Measurements from ENCODE around the gene PMEPA1.

The PMEPA1 gene

DNA sequence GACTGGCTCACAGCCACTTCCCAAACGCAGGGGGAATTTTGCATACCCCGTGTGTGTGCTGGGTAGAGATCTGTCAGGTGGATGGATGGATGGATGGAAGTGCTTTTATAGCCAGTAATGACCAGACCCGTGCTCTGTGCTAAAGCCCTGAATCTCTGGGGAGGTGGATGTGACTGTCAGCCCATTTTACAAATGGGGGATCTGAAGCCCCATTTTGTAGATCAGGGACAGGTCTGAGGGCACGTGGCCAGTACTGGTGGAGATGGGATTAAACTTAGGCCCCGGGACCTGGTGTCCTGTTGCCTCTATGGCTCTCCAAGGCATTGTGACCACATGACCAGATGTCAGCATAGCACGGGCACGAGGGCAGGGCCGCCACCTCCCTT, 51.4 kb downstream of the PMEPA1 start:
- no peak overlapping the region for H3K27ac ChIP-seq (ENCODE audit: low read depth, low read length)
- H3K9ac ChIP-seq (ENCODE audit: low read depth in 1 of 2, low read length in 2 of 2), result no peak overlapping the region
- H3K9me3 ChIP-seq (ENCODE audit: control insufficient read depth in 1 of 2, low read length in 2 of 2), result no peaks in the 10 kb centered on the region
- no peaks in the 10 kb centered on the region for H3K36me3 ChIP-seq (ENCODE audit: control insufficient read depth in 1 of 2, insufficient read depth in 2 of 2, low read length in 2 of 2)
- no peak overlapping the region for H3K4me3 ChIP-seq (ENCODE audit: low read depth in 1 of 2, low read length in 2 of 2)
- H3K4me1 ChIP-seq (ENCODE audit: control insufficient read depth in 1 of 2, insufficient read depth in 2 of 2, low read length in 2 of 2), result peaks cover 14 to 17% of the 10 kb centered on the region in 2 donors
- H3K27me3 ChIP-seq (ENCODE audit: control insufficient read depth in 1 of 2, insufficient read depth in 2 of 2, low read length in 2 of 2), result no peaks in the 10 kb centered on the region

GRCh38 chr20:57657535-57658446, 52.0 kb downstream of the PMEPA1 start:
- Histone ChIP-seq H3K9ac (ENCODE audit: low read depth in 1 of 2, low read length in 2 of 2) (no peak overlapping the region), H3K27ac (ENCODE audit: low read depth, low read length) (peak overlapping the region; percentile 21), H3K4me1 (ENCODE audit: control insufficient read depth in 1 of 2, insufficient read depth in 2 of 2, low read length in 2 of 2) (peaks cover 14 to 17% of the 10 kb centered on the region in 2 donors), H3K4me3 (ENCODE audit: low read depth in 1 of 2, low read length in 2 of 2) (peak overlapping the region in 1 of 2 donors; percentile 9), H3K9me3 (ENCODE audit: control insufficient read depth in 1 of 2, low read length in 2 of 2) (no peaks in the 10 kb centered on the region), H3K36me3 (ENCODE audit: control insufficient read depth in 1 of 2, insufficient read depth in 2 of 2, low read length in 2 of 2) (no peaks in the 10 kb centered on the region), H3K27me3 (ENCODE audit: control insufficient read depth in 1 of 2, insufficient read depth in 2 of 2, low read length in 2 of 2) (no peaks in the 10 kb centered on the region)

DNA sequence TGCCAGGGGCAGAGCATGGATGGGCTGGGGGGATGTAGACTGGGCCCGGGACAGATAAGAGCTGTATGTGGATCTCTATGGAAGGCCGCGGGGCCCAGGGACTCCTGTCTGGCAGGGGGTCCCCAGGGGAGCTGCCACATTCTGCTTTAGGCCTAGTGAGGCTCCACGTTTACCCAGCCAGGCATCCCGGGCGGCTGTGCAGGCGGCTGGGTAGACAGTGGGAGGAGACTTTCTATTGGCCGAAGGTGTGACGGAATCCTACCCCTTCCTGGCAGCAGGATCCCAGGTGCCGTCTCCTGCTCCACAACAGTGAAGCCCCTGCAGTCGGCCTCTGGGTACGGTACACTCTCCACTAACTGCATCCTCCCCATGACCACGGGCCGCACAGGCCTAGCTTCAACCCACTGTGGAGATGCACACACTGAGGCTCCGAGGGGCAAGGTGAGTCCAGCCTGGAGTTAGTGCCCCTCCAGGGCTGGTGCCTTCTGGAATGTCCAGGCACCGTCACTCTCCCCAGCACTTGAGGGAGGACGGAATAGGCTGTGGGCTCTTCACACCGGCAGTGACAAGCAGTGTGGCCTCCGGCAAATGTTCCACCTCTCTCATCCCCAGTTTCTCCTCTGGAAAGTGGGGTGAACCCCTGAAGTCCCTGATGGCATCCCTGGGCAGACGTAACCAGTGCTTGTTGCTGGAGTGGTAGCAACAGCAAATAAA, 52.8 kb downstream of the PMEPA1 start:
- H3K9ac ChIP-seq (ENCODE audit: low read depth in 1 of 2, low read length in 2 of 2), result no peak overlapping the region
- no peaks in the 10 kb centered on the region for H3K36me3 ChIP-seq (ENCODE audit: control insufficient read depth in 1 of 2, insufficient read depth in 2 of 2, low read length in 2 of 2)
- no peak overlapping the region for H3K4me3 ChIP-seq (ENCODE audit: low read depth in 1 of 2, low read length in 2 of 2)
- H3K27me3 ChIP-seq (ENCODE audit: control insufficient read depth in 1 of 2, insufficient read depth in 2 of 2, low read length in 2 of 2), result no peaks in the 10 kb centered on the region
- peak overlapping the region; percentile 21 for H3K27ac ChIP-seq (ENCODE audit: low read depth, low read length)
- H3K4me1 ChIP-seq (ENCODE audit: control insufficient read depth in 1 of 2, insufficient read depth in 2 of 2, low read length in 2 of 2), result peaks cover 14 to 17% of the 10 kb centered on the region in 2 donors
- H3K9me3 ChIP-seq (ENCODE audit: control insufficient read depth in 1 of 2, low read length in 2 of 2), result no peaks in the 10 kb centered on the region

DNA sequence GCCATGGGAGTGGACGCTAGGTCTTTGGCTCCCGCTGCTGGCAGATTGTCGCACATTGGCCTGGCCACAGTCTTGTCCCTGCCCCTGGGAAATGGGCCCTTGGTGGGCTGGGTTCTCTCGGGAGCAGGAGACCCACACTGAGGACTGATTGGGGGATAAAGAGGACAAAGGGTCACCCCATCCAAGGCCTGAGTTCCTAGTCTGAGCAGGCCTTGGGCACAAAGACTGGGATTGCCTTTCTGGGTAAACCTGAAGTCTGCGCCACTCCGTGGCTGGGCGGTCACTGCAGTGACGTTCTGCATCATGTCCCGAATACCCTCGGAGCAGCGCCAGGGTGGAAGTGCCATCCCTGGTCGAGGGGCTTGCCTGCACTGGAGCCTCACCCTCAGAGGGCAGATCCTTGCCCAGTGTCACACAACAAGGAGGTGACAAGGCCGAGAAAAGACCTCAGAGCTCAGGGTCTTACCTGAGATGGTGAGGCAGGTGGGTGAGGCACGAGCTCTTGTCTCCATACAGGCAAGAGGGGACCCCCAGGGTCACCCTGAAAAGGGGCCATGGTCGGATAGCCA, 53.5 kb downstream of the PMEPA1 start:
- Histone ChIP-seq H3K27me3 (ENCODE audit: control insufficient read depth in 1 of 2, insufficient read depth in 2 of 2, low read length in 2 of 2) (no peaks in the 10 kb centered on the region), H3K27ac (ENCODE audit: low read depth, low read length) (no peak overlapping the region), H3K9ac (ENCODE audit: low read depth in 1 of 2, low read length in 2 of 2) (no peak overlapping the region), H3K4me3 (ENCODE audit: low read depth in 1 of 2, low read length in 2 of 2) (no peak overlapping the region), H3K9me3 (ENCODE audit: control insufficient read depth in 1 of 2, low read length in 2 of 2) (no peaks in the 10 kb centered on the region), H3K4me1 (ENCODE audit: control insufficient read depth in 1 of 2, insufficient read depth in 2 of 2, low read length in 2 of 2) (peaks cover 14 to 17% of the 10 kb centered on the region in 2 donors), H3K36me3 (ENCODE audit: control insufficient read depth in 1 of 2, insufficient read depth in 2 of 2, low read length in 2 of 2) (no peaks in the 10 kb centered on the region)

DNA sequence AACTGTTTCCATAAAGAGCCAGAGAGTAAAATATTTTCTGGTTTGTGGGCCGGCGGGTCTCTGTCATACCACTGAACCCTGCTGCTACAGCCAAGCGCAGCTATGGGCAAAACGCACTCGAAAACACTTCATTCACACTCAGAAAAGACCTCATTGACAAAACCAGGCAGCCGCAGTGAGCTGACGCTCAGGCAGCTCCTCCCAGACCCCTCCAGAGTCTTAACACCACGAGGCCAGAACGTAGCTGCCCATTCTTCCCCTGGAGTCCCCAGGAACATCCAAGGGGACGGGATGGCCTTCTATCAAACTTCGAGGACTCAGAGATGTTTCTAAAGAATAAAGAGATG, 54.0 kb downstream of the PMEPA1 start:
- Histone ChIP-seq H3K4me3 (ENCODE audit: low read depth in 1 of 2, low read length in 2 of 2) (no peak overlapping the region), H3K36me3 (ENCODE audit: control insufficient read depth in 1 of 2, insufficient read depth in 2 of 2, low read length in 2 of 2) (no peaks in the 10 kb centered on the region), H3K9ac (ENCODE audit: low read depth in 1 of 2, low read length in 2 of 2) (no peak overlapping the region), H3K27me3 (ENCODE audit: control insufficient read depth in 1 of 2, insufficient read depth in 2 of 2, low read length in 2 of 2) (no peaks in the 10 kb centered on the region), H3K27ac (ENCODE audit: low read depth, low read length) (no peak overlapping the region), H3K4me1 (ENCODE audit: control insufficient read depth in 1 of 2, insufficient read depth in 2 of 2, low read length in 2 of 2) (peaks cover 14 to 17% of the 10 kb centered on the region in 2 donors), H3K9me3 (ENCODE audit: control insufficient read depth in 1 of 2, low read length in 2 of 2) (no peaks in the 10 kb centered on the region)

- H3K4me1 ChIP-seq (ENCODE audit: control insufficient read depth in 1 of 2, insufficient read depth in 2 of 2, low read length in 2 of 2), result peaks cover 14 to 17% of the 10 kb centered on the region in 2 donors
- no peak overlapping the region for H3K4me3 ChIP-seq (ENCODE audit: low read depth in 1 of 2, low read length in 2 of 2)
- no peak overlapping the region for H3K27ac ChIP-seq (ENCODE audit: low read depth, low read length)
- H3K27me3 ChIP-seq (ENCODE audit: control insufficient read depth in 1 of 2, insufficient read depth in 2 of 2, low read length in 2 of 2), result no peaks in the 10 kb centered on the region
- no peak overlapping the region for H3K9ac ChIP-seq (ENCODE audit: low read depth in 1 of 2, low read length in 2 of 2)
- no peaks in the 10 kb centered on the region for H3K9me3 ChIP-seq (ENCODE audit: control insufficient read depth in 1 of 2, low read length in 2 of 2)
- no peaks in the 10 kb centered on the region for H3K36me3 ChIP-seq (ENCODE audit: control insufficient read depth in 1 of 2, insufficient read depth in 2 of 2, low read length in 2 of 2)
Measured at GRCh38 chr20:57654998-57655808, 54.6 kb downstream of the PMEPA1 start.

- Histone ChIP-seq H3K4me3 (ENCODE audit: low read depth in 1 of 2, low read length in 2 of 2) (no peak overlapping the region), H3K36me3 (ENCODE audit: control insufficient read depth in 1 of 2, insufficient read depth in 2 of 2, low read length in 2 of 2) (no peaks in the 10 kb centered on the region), H3K9ac (ENCODE audit: low read depth in 1 of 2, low read length in 2 of 2) (no peak overlapping the region), H3K27ac (ENCODE audit: low read depth, low read length) (no peak overlapping the region), H3K4me1 (ENCODE audit: control insufficient read depth in 1 of 2, insufficient read depth in 2 of 2, low read length in 2 of 2) (peaks cover 14 to 17% of the 10 kb centered on the region in 2 donors), H3K27me3 (ENCODE audit: control insufficient read depth in 1 of 2, insufficient read depth in 2 of 2, low read length in 2 of 2) (no peaks in the 10 kb centered on the region), H3K9me3 (ENCODE audit: control insufficient read depth in 1 of 2, low read length in 2 of 2) (no peaks in the 10 kb centered on the region)
Measured at GRCh38 chr20:57654363-57654997, 55.3 kb downstream of the PMEPA1 start.

DNA sequence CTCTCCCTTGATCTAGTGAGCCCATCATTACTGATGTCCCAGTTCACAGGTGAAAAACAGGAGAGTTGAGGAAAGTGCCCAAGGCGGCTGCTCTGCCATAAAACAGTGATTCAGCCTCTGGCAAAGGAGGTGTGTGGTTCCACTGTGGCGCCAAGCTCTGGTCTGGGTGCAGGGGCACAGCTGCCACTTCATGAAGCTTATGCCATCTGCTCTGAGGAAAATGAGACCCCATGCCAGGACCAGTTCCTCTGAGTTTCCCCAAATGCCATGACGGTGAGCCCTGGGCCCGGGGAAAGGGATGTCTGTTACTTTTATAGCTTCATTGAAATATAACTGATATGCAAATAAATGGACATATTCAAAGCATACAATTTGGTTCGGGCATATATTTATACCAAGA, 55.9 kb downstream of the PMEPA1 start:
- Histone ChIP-seq H3K9ac (ENCODE audit: low read depth in 1 of 2, low read length in 2 of 2) (no peak overlapping the region), H3K27me3 (ENCODE audit: control insufficient read depth in 1 of 2, insufficient read depth in 2 of 2, low read length in 2 of 2) (no peaks in the 10 kb centered on the region), H3K4me3 (ENCODE audit: low read depth in 1 of 2, low read length in 2 of 2) (no peak overlapping the region), H3K9me3 (ENCODE audit: control insufficient read depth in 1 of 2, low read length in 2 of 2) (no peaks in the 10 kb centered on the region), H3K27ac (ENCODE audit: low read depth, low read length) (no peak overlapping the region), H3K4me1 (ENCODE audit: control insufficient read depth in 1 of 2, insufficient read depth in 2 of 2, low read length in 2 of 2) (peaks cover 14 to 17% of the 10 kb centered on the region in 2 donors), H3K36me3 (ENCODE audit: control insufficient read depth in 1 of 2, insufficient read depth in 2 of 2, low read length in 2 of 2) (no peaks in the 10 kb centered on the region)

DNA sequence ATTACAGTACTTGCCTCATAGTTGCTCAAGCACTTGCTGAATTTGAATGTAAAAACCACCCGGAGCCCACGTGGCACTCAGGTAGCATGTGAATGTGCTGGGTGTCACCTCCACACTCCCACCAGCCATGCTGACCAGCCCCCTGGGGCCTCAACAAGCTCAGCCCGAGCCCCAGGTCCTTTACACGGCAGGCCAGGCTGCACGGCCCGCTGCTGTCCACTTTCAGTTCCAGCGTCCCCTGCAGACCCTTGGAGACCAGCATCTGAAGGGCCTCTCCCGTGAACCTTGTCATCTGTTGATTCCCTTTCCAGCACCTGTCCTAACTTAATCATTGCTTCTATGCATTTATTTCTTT, 56.3 kb downstream of the PMEPA1 start:
- H3K9ac ChIP-seq (ENCODE audit: low read depth in 1 of 2, low read length in 2 of 2), result no peak overlapping the region
- H3K4me1 ChIP-seq (ENCODE audit: control insufficient read depth in 1 of 2, insufficient read depth in 2 of 2, low read length in 2 of 2), result peaks cover 14 to 17% of the 10 kb centered on the region in 2 donors
- no peaks in the 10 kb centered on the region for H3K27me3 ChIP-seq (ENCODE audit: control insufficient read depth in 1 of 2, insufficient read depth in 2 of 2, low read length in 2 of 2)
- H3K4me3 ChIP-seq (ENCODE audit: low read depth in 1 of 2, low read length in 2 of 2), result no peak overlapping the region
- H3K9me3 ChIP-seq (ENCODE audit: control insufficient read depth in 1 of 2, low read length in 2 of 2), result no peaks in the 10 kb centered on the region
- H3K27ac ChIP-seq (ENCODE audit: low read depth, low read length), result no peak overlapping the region
- no peaks in the 10 kb centered on the region for H3K36me3 ChIP-seq (ENCODE audit: control insufficient read depth in 1 of 2, insufficient read depth in 2 of 2, low read length in 2 of 2)

All from duodenal mucosa (tissue), 2 donors.